GM23338 (cell line): Measurements from ENCODE around the gene APC2. TPM values are rescaled to one million over a fixed set of nuclear protein-coding genes. Genes with fewer than 3 reads are reported as not detected.
A peak's percentile ranks its signal among the peaks of the same experiment; 100 is the strongest.

Source experiments
- ATAC-seq: fragments of 200-7000 bp; cut with Tn5 transposase; 3 replicates; pipeline ENCODE4 v1.9.1; 2020
- DNase-seq: peaks from one replicate; pipeline ENCODE4 v3.0.0-alpha.2; 2015; ENCODE audit warnings: low spot score
- H2AFZ ChIP-seq: fragments of 200-600 bp; sonication (generic); 2 replicates; pipeline ENCODE4 v1.8.0; 2016; ENCODE audit warnings: antibody characterized with exemption, mild to moderate bottlenecking, moderate library complexity
- H3F3A ChIP-seq: fragments of 200-600 bp; sonication (generic); replicated peaks from 2 replicates; pipeline ENCODE4 v1.8.0; 2017; ENCODE audit warnings: antibody characterized with exemption, mixed run types, low read depth
- H3K27ac ChIP-seq: fragments of 200-600 bp; sonication (generic); 2 replicates; pipeline ENCODE4 v1.6.1; 2016; ENCODE audit warnings: low read depth
- H3K27me3 ChIP-seq: fragments of 200-600 bp; sonication (generic); 2 replicates; pipeline ENCODE4 v1.8.0; 2016; ENCODE audit warnings: mild to moderate bottlenecking, mixed run types, moderate library complexity; ENCODE audit not compliant: insufficient read depth
- H3K36me3 ChIP-seq: fragments of 200-600 bp; sonication (generic); 2 replicates; pipeline ENCODE4 v1.8.0; 2016; ENCODE audit warnings: mild to moderate bottlenecking; ENCODE audit not compliant: insufficient read depth
- H3K4me1 ChIP-seq: fragments of 200-600 bp; sonication (generic); 2 replicates; pipeline ENCODE4 v1.8.0; 2016; ENCODE audit warnings: mild to moderate bottlenecking, moderate library complexity; ENCODE audit not compliant: insufficient read depth
- H3K4me2 ChIP-seq: fragments of 200-600 bp; sonication (generic); 2 replicates; pipeline ENCODE4 v1.7.1; 2017; ENCODE audit warnings: mixed run types
- H3K4me3 ChIP-seq: fragments of 200-600 bp; sonication (generic); 2 replicates; pipeline ENCODE4 v1.6.1; 2016; ENCODE audit warnings: mixed run types
- H3K79me2 ChIP-seq: fragments of 200-600 bp; sonication (generic); replicated peaks from 2 replicates; pipeline ENCODE4 v1.8.0; 2017; ENCODE audit warnings: mild to moderate bottlenecking; ENCODE audit not compliant: insufficient read depth
- H3K9me2 ChIP-seq: fragments of 200-600 bp; sonication (generic); 2 replicates; pipeline ENCODE4 v1.8.0; 2017; ENCODE audit not compliant: insufficient read depth
- H4K20me1 ChIP-seq: fragments of 200-600 bp; sonication (generic); replicated peaks from 2 replicates; pipeline ENCODE4 v1.8.0; 2017; ENCODE audit warnings: mild to moderate bottlenecking; ENCODE audit not compliant: insufficient read depth
- H3K27ac Mint-ChIP-seq: 2 replicates; pipeline ENCODE4 v1.8.0; 2020; ENCODE audit warnings: inconsistent platforms, mild to moderate bottlenecking, moderate library complexity, mixed read lengths
- H3K27me3 Mint-ChIP-seq: 3 replicates; pipeline ENCODE4 v1.8.0; 2022; ENCODE audit warnings: low read depth, mild to moderate bottlenecking, moderate library complexity, mixed read lengths, inconsistent platforms; ENCODE audit not compliant: insufficient read depth, poor library complexity
- H3K36me3 Mint-ChIP-seq: 3 replicates; pipeline ENCODE4 v1.8.0; 2021; ENCODE audit warnings: low read depth, mild to moderate bottlenecking, inconsistent platforms, moderate library complexity, mixed read lengths
- H3K4me1 Mint-ChIP-seq: 3 replicates; pipeline ENCODE4 v1.8.0; 2020; ENCODE audit warnings: mild to moderate bottlenecking, inconsistent platforms, mixed read lengths
- H3K4me3 Mint-ChIP-seq: 3 replicates; pipeline ENCODE4 v1.8.0; 2021; ENCODE audit warnings: moderate library complexity, mild to moderate bottlenecking, inconsistent platforms, mixed read lengths
- H3K9me3 Mint-ChIP-seq: 3 replicates; pipeline ENCODE4 v1.8.0; 2020; ENCODE audit warnings: moderate library complexity, mild to moderate bottlenecking, inconsistent platforms, mixed read lengths
- CTCF ChIP-seq, 2 experiments: fragments of 200-600 bp in 1 of 2; sonication (generic) in 1 of 2; conservative IDR thresholded peaks; 2 replicates each; pipeline versions ENCODE4 v1.5.1 to v1.6.1; 2016 to 2017; ENCODE audit warnings: antibody characterized with exemption in 2 of 2, low read depth in 2 of 2, mild to moderate bottlenecking in 2 of 2, moderate library complexity in 1 of 2
- ETS1 ChIP-seq: IDR thresholded peaks from 2 replicates; pipeline ENCODE4 v1.6.1; 2016; ENCODE audit warnings: antibody characterized with exemption
- EZH2phosphoT487 ChIP-seq: fragments of 200-600 bp; sonication (generic); IDR thresholded peaks from one replicate; pipeline ENCODE4 v1.8.1; 2018; ENCODE audit warnings: antibody characterized with exemption; ENCODE audit not compliant: unreplicated experiment
- ZNF114 ChIP-seq: fragments of 250-450 bp; sonication (Bioruptor Pico); IDR thresholded peaks from 2 replicates; pipeline ENCODE4 v1.5.0; 2020; ENCODE audit warnings: mild to moderate bottlenecking, moderate library complexity
- ZNF331 ChIP-seq: fragments of 250-450 bp; sonication (Bioruptor Pico); IDR thresholded peaks from 2 replicates; pipeline ENCODE4 v1.5.0; 2020; ENCODE audit warnings: low read depth, mild to moderate bottlenecking, moderate library complexity
- ZNF462 ChIP-seq: fragments of 250-450 bp; sonication (Bioruptor Pico); IDR thresholded peaks from 2 replicates; pipeline ENCODE4 v1.5.0; 2020; ENCODE audit warnings: mild to moderate bottlenecking, moderate library complexity
- polyA plus RNA-seq: library from polyadenylated mRNA; unstranded; fragments of >200 nt; fragmentation: Nextera tagmentation; extraction: Ambion mirVana; gene quantifications from 2 replicates; pipeline ENCODE4 v1.2.1, GENCODE V29; 2016
- total RNA-seq: library from RNA; depleted of rRNA; stranded (reverse); fragments of >200 nt; shearing (Covaris generic); gene quantifications from 2 replicates; pipeline ENCODE4 v1.2.3, GENCODE V29; 2014

Gene APC2
- total and polyA plus RNA-seq, 2 experiments from 2014 or later = 1.4 to 18.3 TPM

GRCh38 chr19:1441677-1442438 is 8.1 kb upstream of the APC2 start (continued):
- no peak for TF ChIP-seq ETS1
- TF ChIP-seq ZNF114 = no peak

GRCh38 chr19:1445185-1445931 is 4.6 kb upstream of the APC2 start:
- peak overlapping the region; percentile 83 for H3K4me3 ChIP-seq
- H3K4me1 ChIP-seq = peaks cover 20% of the 10 kb centered on the region; the same call in 1 of the 2 replicates
- no peaks in the 10 kb centered on the region for H3K9me2 ChIP-seq
- H2AFZ ChIP-seq = peak overlapping the region; percentile 90
- H4K20me1 ChIP-seq = peaks cover 18% of the 10 kb centered on the region
- peaks cover 53% of the 10 kb centered on the region for H3F3A ChIP-seq
- Mint-ChIP-seq H3K4me1 (peaks cover 29% of the 10 kb centered on the region), H3K27ac (no peak overlapping the region), H3K36me3 (peaks cover 28% of the 10 kb centered on the region), H3K27me3 (peaks cover 50% of the 10 kb centered on the region), H3K9me3 (no peaks in the 10 kb centered on the region; the same call in 2 of the 3 replicates), H3K4me3 (peak overlapping the region; percentile 67)
- H3K36me3 ChIP-seq = peaks cover 13% of the 10 kb centered on the region
- H3K4me2 ChIP-seq = peak overlapping the region; percentile 91
- TF ChIP-seq ZNF462 (CRISPR knock-in tag) (no peak), CTCF (conservative IDR thresholded peaks at IDR 0.05; ENCODE audit: low read depth in 2 of 2) (peak; percentile 72 to 82), ZNF331 (CRISPR knock-in tag) (no peak), EZH2phosphoT487 (no peak), ETS1 (no peak)
- peak; percentile 64 for ATAC-seq
- DNase-seq = peak; percentile 79
- H3K27ac ChIP-seq = no peak overlapping the region
- H3K79me2 ChIP-seq = 0 out of 2 replicates have a peak, but pooled peaks cover 2% of the 10 kb centered on the region
- H3K27me3 ChIP-seq = peaks cover 37% of the 10 kb centered on the region
